GM23248 (cell line): ENCODE measurements around the gene SLC7A10.

Experiments used
- EZH2 ChIP-seq: fragments of 200-600 bp; sonication (generic); IDR thresholded peaks from 2 replicates; pipeline ENCODE4 v1.6.1; 2018; ENCODE audit warnings: antibody characterized with exemption, mild to moderate bottlenecking; ENCODE audit not compliant: insufficient read depth, poor library complexity, severe bottlenecking
- EZH2phosphoT487 ChIP-seq: fragments of 200-600 bp; sonication (generic); IDR thresholded peaks from 2 replicates; pipeline ENCODE4 v1.6.1; 2018; ENCODE audit warnings: antibody characterized with exemption, moderate library complexity, mild to moderate bottlenecking, low read depth; ENCODE audit not compliant: insufficient read depth

GRCh38 chr19:33198169-33198568, 27.5 kb downstream of the SLC7A10 start:
- no peak for TF ChIP-seq EZH2
- TF ChIP-seq EZH2phosphoT487 = no peak
